Stimulated activated effector memory CD8-positive, alpha-beta T cell treated with anti-CD3 and anti-CD28 coated beads, Interleukin-12 subunit alpha, Interleukin-12 subunit beta, amount 100 ng/mL, for 72 hours (primary cell): Measurements from ENCODE around the gene PDZD2.

Source experiments
- ATAC-seq: fragments of 150-1000 bp; cut with Tn5 transposase; 2 replicates; pipeline ENCODE4 v1.10.0; 2021
- DNase-seq, 2 donors: peaks; one replicate each; pipeline ENCODE4 v3.0.0; 2021 to 2022; ENCODE audit warnings: low spot score in 2 of 2
- H3K27ac Mint-ChIP-seq: one replicate; pipeline ENCODE4 v1.8.0; 2022; ENCODE audit warnings: mild to moderate bottlenecking, mixed read lengths
- H3K36me3 Mint-ChIP-seq: one replicate; pipeline ENCODE4 v1.8.0; 2022; ENCODE audit warnings: mild to moderate bottlenecking, mixed read lengths
- H3K4me1 Mint-ChIP-seq: one replicate; pipeline ENCODE4 v1.8.0; 2022; ENCODE audit warnings: mixed read lengths
- H3K4me3 Mint-ChIP-seq: one replicate; pipeline ENCODE4 v1.8.0; 2022; ENCODE audit warnings: mild to moderate bottlenecking, mixed read lengths
- H3K9me3 Mint-ChIP-seq: one replicate; pipeline ENCODE4 v1.8.0; 2022; ENCODE audit warnings: mixed read lengths

The PDZD2 gene

DNA sequence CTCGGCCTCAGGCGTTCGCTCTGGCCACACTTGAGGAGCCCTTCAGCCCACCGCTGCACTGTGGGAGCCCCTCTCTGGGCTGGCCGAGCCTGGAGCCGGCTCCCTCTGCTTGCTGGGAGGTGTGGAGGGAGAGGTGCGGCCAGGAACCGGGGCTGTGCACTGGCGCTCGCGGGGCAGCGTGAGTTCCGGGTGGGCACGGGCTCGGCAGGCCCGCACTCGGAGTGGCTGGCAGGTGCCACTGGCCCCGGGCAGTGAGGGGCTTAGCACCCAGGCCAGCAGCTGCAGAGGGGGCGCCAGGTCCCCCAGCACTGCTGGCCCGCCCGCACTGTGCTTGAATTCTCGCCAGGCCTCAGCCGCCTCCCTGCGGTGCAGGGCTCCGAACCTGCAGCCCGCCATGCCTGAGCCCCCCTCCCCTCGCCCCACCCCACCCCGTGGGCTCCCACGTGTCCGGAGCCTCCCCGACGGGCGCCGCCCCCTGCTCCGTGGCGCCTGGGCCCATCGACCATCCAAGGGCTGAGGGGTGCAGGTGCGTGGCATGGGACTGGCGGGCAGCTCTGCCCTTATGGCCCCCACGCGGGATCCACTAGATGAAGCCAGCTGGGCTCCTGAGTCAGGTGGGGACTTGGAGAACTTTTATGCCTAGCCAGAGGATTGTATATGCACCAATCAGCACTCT, 138.2 kb downstream of the PDZD2 start:
- Mint-ChIP-seq H3K9me3 (no peaks in the 10 kb centered on the region), H3K36me3 (no peaks in the 10 kb centered on the region)

DNA sequence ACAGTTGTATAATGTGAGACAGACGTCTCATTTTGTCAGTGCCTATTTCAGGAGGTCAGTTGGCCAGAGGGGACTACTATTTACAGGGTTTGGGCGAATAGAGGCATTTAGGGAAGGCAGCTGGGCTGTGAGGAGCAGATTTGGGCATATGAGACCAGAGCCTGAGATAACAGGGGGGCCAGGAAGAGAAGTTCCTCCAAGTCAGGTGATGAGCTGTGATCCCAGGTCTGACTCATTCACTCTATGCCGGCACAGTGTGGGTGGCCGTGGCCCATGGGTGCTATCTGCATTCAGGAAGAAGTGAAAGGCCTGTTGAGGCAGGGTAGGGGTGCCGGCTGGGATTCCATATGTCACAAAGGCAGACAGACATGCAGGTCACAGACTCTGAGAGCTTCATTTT, 142.8 kb downstream of the PDZD2 start:
- Mint-ChIP-seq H3K4me1 (no peaks in the 10 kb centered on the region), H3K36me3 (no peaks in the 10 kb centered on the region), H3K9me3 (no peaks in the 10 kb centered on the region), H3K27ac (no peak overlapping the region), H3K4me3 (no peak overlapping the region)
- peak; percentile 54 for ATAC-seq
- DNase-seq = no peak

More for the DNA sequence above, 138.2 kb downstream of the PDZD2 start:
- ATAC-seq (no peak), DNase-seq (no peak)
- H3K27ac Mint-ChIP-seq = no peak overlapping the region
- H3K4me1 Mint-ChIP-seq = no peaks in the 10 kb centered on the region
- H3K4me3 Mint-ChIP-seq = no peak overlapping the region

- H3K4me1 Mint-ChIP-seq = no peaks in the 10 kb centered on the region
Observed at GRCh38 chr5:31783086-31783645, 144.2 kb downstream of the PDZD2 start.

DNA sequence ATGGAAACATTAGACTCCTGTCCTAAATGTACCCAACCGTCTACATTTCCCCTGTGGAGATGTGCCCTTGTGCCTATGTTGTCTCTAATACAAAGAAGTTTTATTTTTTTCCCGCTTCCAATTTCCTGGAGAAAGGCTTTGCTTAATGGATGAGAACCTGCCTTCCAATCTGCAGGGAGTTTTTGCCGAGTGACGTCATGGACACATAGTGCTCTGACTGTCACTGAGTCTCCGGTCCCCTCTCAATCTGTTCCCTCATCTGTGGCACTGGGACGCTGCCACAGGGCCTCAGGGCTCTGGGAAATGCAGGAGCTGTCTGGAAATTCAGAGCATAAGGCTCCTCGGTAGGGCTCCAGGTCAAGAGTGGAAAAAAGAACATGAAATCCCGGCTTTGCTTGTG, 144.8 kb downstream of the PDZD2 start:
- no peaks in the 10 kb centered on the region for H3K9me3 Mint-ChIP-seq
- ATAC-seq (no peak), DNase-seq (no peak)
- H3K27ac Mint-ChIP-seq = no peak overlapping the region
- no peak overlapping the region for H3K4me3 Mint-ChIP-seq
- H3K4me1 Mint-ChIP-seq = no peaks in the 10 kb centered on the region
- no peaks in the 10 kb centered on the region for H3K36me3 Mint-ChIP-seq

More at GRCh38 chr5:31783086-31783645, 144.2 kb downstream of the PDZD2 start:
- Mint-ChIP-seq H3K4me3 (no peak overlapping the region), H3K36me3 (no peaks in the 10 kb centered on the region), H3K27ac (no peak overlapping the region), H3K9me3 (no peaks in the 10 kb centered on the region)
- DNase-seq (no peak), ATAC-seq (no peak)

DNA sequence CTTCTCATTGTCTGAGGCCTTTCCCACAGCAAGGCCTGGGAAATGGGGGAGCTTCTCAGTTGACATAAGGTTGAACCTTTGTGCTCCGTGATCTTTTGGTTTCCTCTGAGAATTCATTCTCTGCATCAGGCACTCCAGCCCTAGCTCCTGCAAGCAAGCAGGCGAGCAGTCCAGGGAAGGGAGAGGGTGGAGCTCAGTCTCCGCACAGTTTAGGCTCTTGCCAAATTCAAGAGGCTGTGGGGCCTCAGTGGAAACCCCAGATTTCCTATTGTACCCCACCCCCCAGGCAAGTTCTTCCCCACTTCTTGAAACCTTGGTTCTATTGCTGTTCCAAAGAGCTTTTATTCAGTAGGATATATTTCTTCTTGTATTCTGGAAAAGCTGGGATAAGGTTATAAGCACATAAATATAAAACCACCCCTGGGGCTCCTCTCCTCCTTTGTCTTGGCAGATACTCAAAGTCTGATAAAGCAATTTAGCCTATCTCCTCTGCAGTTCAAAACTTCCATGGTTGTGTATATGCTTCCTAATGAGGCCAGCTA, 147.2 kb downstream of the PDZD2 start:
- Mint-ChIP-seq H3K9me3 (no peaks in the 10 kb centered on the region), H3K4me3 (no peak overlapping the region), H3K36me3 (no peaks in the 10 kb centered on the region), H3K4me1 (no peaks in the 10 kb centered on the region), H3K27ac (no peak overlapping the region)
- no peak for DNase-seq
- ATAC-seq = no peak

- H3K9me3 Mint-ChIP-seq = no peaks in the 10 kb centered on the region
Observed at GRCh38 chr5:31794009-31794408, 155.1 kb downstream of the PDZD2 start.

DNA sequence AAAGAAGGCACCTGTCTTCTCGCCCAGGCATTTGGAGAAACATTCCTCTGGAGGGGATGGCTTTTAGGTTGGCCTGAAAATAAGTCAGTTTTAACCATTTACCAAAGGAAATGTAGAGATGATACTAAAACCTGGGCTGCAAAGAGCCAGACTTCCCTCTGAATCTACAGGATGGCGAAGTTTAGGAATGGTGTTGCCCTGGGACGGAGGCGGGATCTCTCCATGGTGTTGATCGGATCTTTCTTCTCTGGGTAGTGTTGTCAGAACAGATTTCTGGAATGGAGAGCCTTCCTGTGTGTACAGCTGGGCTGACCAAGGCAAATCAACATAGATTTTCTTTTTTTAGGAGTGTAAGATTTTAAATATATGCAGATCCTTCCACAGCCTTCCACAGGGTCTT, 159.2 kb downstream of the PDZD2 start:
- Mint-ChIP-seq H3K27ac (no peak overlapping the region), H3K4me1 (peaks cover 7% of the 10 kb centered on the region), H3K4me3 (no peak overlapping the region), H3K36me3 (no peaks in the 10 kb centered on the region), H3K9me3 (no peaks in the 10 kb centered on the region)
- ATAC-seq = no peak
- DNase-seq = no peak

More at GRCh38 chr5:31794009-31794408, 155.1 kb downstream of the PDZD2 start:
- H3K27ac Mint-ChIP-seq = no peak overlapping the region
- no peaks in the 10 kb centered on the region for H3K4me1 Mint-ChIP-seq
- no peak overlapping the region for H3K4me3 Mint-ChIP-seq
- no peak for ATAC-seq
- DNase-seq = no peak
- no peaks in the 10 kb centered on the region for H3K36me3 Mint-ChIP-seq

GRCh38 chr5:31800351-31800750, 161.4 kb downstream of the PDZD2 start:
- peaks cover 7% of the 10 kb centered on the region for H3K4me1 Mint-ChIP-seq
- H3K4me3 Mint-ChIP-seq = no peak overlapping the region
- DNase-seq = no peak
- ATAC-seq = no peak
- no peak overlapping the region for H3K27ac Mint-ChIP-seq
- H3K36me3 Mint-ChIP-seq = no peaks in the 10 kb centered on the region
- no peaks in the 10 kb centered on the region for H3K9me3 Mint-ChIP-seq

DNA sequence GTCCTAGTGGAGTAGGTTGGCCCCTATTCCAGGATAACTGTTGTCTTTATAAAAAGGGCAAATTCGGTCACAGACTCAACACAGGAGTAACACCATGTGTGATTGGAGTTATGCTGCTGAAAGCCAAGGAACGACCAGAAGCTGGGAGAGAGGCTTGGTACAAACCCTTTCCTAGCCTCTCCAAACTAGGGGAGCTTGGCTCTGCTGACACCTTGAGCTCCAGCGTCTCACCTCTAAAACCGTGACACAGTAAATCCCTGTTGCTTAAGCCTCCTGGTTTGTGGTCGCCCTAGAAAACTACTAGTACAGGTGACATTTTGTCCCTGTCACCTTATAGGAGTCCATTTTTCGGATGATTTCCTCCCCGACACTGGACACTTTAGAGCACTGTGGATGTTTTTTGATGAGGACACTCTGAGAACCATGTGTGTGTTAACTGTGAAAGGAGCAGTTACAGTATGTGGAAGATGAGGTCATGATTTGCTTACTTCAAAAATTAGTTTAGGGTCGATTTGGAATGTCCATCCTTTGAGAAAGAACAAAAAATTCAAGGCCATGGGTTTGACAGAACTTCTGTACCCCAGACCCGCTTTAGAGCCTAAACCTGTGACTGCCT, 167.0 kb downstream of the PDZD2 start:
- no peak for DNase-seq
- peaks cover 5% of the 10 kb centered on the region for H3K4me1 Mint-ChIP-seq
- H3K9me3 Mint-ChIP-seq = no peaks in the 10 kb centered on the region
- H3K27ac Mint-ChIP-seq = no peak overlapping the region
- no peak for ATAC-seq
- H3K36me3 Mint-ChIP-seq = no peaks in the 10 kb centered on the region
- no peak overlapping the region for H3K4me3 Mint-ChIP-seq

DNA sequence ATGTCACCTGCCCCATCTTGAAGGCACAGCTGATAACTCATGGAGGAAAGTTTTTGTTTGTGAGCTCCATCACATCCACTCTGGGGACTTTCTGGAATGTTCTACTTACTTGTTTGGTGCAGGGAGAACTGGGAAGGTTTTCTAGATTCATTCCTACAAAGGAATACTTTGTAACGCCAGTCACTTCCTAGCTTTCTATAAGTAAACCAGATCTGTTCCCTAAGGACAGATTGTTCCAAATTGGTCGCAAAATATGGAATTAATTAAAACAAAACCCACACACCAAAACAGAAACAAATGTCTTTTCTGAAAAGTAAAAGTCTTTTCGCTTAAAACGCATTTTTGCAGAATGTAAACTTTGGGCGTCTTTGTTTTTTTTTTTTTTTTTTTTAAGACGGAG, 167.6 kb downstream of the PDZD2 start:
- H3K27ac Mint-ChIP-seq = no peak overlapping the region
- no peak for ATAC-seq
- no peak overlapping the region for H3K4me3 Mint-ChIP-seq
- no peaks in the 10 kb centered on the region for H3K4me1 Mint-ChIP-seq
- no peaks in the 10 kb centered on the region for H3K36me3 Mint-ChIP-seq
- no peaks in the 10 kb centered on the region for H3K9me3 Mint-ChIP-seq
- DNase-seq = no peak

DNA sequence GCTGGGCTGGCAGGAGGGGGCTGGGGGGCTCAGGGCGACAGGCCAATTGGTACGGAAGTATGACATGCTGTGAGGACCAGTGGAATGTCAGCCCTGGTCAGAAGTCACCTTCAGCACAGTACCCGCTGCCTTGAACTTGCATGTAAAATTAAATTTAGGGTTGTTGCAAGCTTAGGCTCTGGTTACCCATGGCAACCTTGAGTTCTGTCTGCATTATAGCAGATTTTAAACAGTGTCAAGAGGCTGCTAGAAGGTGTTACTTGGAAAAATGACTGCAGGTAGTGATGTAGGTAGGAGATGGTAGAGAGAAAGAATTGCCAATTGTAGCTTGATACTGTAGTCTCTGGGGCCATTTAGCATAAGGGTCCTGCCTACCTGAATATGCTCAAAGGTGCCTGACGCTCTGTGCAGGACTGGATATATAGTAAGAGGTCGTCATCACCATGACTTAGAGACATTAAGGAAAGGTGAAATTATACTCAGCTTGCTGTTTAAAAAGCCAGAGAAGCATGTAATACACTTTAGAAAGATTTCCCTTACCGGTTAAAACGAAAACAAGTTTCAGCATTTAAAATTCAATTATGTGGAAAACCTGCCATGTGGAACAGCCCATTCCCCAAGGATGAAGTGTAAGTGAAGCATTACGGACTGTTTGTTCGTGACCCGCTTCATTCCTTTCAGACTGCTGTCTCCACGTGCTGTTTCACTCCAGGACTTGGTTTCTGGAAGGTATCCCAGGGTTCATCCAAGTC, 169.0 kb downstream of the PDZD2 start:
- H3K36me3 Mint-ChIP-seq = no peaks in the 10 kb centered on the region
- DNase-seq (no peak), ATAC-seq (no peak)
- H3K4me3 Mint-ChIP-seq = no peak overlapping the region
- no peaks in the 10 kb centered on the region for H3K4me1 Mint-ChIP-seq
- H3K27ac Mint-ChIP-seq = no peak overlapping the region
- no peaks in the 10 kb centered on the region for H3K9me3 Mint-ChIP-seq

GRCh38 chr5:31809050-31809870, 170.3 kb downstream of the PDZD2 start:
- DNase-seq (no peak), ATAC-seq (peak; percentile 19)
- Mint-ChIP-seq H3K4me1 (no peaks in the 10 kb centered on the region), H3K27ac (no peak overlapping the region), H3K4me3 (no peak overlapping the region), H3K9me3 (no peaks in the 10 kb centered on the region), H3K36me3 (no peaks in the 10 kb centered on the region)

- no peak for ATAC-seq
- no peak for DNase-seq
- H3K9me3 Mint-ChIP-seq = no peaks in the 10 kb centered on the region
- H3K4me3 Mint-ChIP-seq = no peak overlapping the region
- H3K4me1 Mint-ChIP-seq = no peaks in the 10 kb centered on the region
- H3K27ac Mint-ChIP-seq = no peak overlapping the region
- H3K36me3 Mint-ChIP-seq = no peaks in the 10 kb centered on the region
Observed at GRCh38 chr5:31811210-31811609, 172.3 kb downstream of the PDZD2 start.

GRCh38 chr5:31815376-31815775, 176.4 kb downstream of the PDZD2 start:
- no peak overlapping the region for H3K4me3 Mint-ChIP-seq
- no peaks in the 10 kb centered on the region for H3K4me1 Mint-ChIP-seq
- no peaks in the 10 kb centered on the region for H3K36me3 Mint-ChIP-seq
- DNase-seq (no peak), ATAC-seq (no peak)
- H3K27ac Mint-ChIP-seq = no peak overlapping the region
- no peaks in the 10 kb centered on the region for H3K9me3 Mint-ChIP-seq
